HG03064 (cell line): Measurements from ENCODE around the gene ADAM12.
A peak's percentile ranks its signal among the peaks of the same experiment; 100 is the strongest.

Experiments used
- ATAC-seq: cut with Tn5 transposase; IDR thresholded peaks from one replicate; pipeline ENCODE4 v1.9.1; 2021; ENCODE audit warnings: low read depth; ENCODE audit not compliant: unreplicated experiment

The ADAM12 gene

DNA sequence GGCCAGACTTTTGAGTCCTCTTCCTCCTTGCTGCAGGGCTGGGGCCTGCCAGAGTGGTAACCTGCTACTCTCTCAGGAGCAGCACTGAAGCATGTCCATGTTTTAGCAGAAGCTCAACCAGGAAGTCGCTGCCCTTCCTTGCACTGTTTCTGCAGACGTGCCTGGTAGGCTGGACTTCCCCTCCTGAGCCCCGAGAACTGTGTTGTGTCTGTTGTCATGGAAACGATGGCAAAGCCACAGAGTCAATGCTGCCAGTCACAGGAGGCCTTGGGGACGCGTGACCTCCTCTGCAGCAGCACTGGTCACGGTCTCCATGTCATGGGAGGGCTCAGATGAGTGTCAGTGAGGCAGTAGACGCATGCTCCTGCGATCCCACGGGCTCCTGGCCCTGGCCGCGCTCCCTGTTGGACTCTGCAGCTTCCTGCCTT, 346.5 kb downstream of the ADAM12 start:
- ATAC-seq = peak; percentile 99

DNA sequence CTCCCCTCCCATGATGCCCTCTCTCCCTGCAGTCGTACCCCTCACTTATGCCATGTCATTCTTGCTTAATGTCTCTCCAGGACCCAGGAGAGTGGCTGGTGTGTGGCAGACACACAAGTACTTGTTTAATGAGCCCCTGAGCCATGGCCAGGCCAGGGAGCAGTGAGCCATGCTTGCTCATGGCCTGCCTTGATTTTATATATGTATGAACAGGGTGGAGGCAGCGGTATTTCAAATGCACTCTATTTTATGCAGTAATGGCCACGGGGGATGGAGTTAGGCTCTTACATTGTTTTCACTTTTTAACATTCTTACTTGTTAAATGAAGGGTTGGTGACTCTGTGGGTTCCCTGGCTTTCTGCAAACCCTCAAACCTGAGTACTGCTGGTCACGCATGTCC, 347.2 kb downstream of the ADAM12 start:
- no peak for ATAC-seq

DNA sequence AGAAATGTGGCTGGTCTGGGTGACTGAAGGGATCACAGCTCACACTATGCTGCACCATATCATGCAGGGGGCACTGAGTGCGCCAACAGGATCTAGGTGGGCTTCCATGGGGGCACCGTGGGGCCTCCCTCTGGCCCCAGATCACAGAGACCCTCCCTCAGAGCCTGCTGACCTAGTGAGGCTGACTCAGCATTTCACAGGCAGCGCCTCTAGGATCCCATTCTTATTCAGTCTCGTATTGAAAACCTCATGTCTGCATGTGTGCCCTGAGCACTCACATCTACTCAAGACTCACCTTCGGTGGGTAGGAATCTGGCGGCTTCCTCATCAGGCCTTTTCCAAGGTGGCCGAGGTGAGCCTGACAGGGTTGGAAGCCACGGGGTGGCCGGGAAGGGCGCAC, 350.3 kb downstream of the ADAM12 start:
- ATAC-seq = no peak

DNA sequence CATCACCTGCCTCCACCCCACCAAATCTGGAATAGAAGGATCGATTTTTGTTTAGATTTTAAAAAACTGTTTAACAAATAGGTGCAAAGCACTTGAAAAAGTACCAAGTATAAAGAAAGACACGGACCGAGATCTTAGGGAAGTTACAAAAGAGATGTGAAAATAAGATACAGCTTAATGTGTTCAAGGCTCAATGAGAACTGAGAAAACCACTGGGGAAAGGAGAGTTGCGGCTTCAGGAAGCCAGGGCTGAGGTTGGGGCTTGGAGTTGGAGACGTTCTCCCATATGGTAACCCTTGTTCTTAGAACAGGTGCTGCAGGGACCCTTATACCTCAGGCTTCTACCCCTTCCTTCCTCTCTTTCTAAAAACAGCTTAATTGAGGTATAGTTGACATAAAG, 351.8 kb downstream of the ADAM12 start:
- ATAC-seq = no peak

DNA sequence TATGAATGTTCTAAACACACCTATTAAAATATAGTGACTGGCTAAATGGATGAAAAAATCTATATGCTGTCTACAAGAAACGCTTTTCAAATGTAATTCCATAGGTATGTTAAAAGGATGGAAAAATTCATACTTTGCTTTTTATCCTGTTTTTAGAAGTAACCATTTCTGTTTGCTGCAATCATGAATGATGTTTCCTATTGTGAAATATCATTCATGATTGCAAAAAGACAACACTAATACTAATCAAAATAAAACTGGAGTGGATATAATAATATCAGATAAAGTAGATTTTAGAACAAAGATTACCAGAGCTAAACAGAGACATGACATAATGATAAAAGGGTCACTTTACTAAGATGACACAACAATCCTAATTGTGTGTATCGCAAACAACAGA, 353.7 kb downstream of the ADAM12 start:
- ATAC-seq = no peak

DNA sequence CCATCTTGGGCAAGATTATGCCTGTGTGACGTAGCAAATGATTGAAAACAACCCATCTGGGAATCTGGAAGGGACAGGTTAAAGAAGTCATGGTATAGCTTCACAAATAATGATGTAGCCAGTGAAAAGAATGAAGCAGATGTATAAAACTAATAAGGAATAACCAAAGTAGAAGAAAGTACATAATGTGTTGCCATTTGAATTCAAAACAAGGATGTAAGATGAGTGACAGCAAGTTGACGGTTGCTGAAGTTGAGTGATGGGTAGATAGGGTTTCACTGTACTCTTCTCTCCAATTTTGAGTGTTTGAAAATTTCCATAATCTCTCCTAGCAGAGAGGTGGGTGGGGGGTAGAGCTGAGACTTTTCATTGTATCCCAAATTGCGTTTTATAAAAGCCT, 358.3 kb downstream of the ADAM12 start:
- ATAC-seq = no peak

DNA sequence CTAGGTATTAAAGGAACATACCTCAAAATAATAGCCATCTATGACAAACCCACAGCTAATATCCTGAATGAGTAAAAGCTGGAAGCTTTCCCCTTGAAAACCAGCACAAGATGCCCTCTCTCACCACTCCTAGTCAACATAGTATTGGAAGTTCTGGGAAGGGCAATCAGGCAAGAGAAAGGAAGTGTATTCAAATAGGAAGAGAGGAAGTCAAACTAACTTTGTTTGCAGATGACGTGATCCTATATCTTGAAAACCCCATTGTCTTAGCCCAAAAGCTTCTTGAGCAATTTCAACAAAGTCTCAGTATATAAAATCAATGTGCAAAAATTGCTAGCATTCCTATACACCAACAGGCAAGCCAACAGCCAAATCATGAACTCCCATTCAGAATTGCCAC, 360.6 kb downstream of the ADAM12 start:
- ATAC-seq = no peak

DNA sequence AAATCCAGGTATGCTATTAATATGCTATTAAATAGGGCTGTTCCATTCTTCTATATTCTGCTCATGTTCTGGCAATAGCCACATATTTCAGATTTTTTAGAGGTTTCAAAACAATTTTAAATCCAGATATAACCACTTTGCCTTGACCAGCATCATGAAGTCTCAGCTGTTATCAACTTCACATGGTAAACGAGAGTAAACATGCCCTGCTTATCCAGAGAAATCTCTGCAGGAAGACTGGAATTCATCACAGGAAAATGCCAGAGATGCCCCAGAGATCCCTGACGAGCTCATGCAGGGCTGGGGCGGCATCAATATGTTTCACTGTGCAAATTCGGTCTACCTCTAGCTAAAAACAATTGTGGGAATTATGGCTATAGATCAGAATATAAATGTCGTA, 365.4 kb downstream of the ADAM12 start:
- ATAC-seq = no peak

DNA sequence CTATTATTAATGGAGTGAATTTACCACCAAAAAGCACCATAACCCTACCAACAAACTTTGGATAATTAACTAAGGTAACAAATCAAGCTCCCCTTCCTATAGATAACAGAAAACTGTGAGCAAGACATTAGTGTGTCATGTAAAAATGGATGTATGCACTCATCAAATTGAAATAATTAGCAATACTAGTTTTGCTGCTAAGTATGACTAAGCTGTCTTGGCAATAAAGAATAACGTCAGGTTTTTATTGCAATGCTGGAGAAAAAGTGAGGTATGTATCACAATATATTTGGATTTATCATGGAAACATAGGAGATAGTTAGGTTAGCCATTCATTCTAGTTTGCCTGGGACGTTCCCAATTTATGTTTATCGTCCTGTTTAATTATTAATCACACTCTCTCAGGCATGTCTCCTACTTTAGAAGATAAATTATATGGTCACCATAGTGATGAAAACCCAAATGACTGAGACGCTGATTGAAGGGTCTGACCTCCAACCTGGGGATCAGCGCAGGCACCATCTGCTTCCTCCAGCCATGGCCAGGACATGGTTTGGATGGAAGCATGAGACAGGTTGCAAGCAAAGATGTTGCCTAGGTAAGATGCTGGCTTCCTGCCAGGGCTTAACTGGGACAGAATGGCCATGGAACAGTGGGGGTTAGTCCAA, 366.3 kb downstream of the ADAM12 start:
- no peak for ATAC-seq

DNA sequence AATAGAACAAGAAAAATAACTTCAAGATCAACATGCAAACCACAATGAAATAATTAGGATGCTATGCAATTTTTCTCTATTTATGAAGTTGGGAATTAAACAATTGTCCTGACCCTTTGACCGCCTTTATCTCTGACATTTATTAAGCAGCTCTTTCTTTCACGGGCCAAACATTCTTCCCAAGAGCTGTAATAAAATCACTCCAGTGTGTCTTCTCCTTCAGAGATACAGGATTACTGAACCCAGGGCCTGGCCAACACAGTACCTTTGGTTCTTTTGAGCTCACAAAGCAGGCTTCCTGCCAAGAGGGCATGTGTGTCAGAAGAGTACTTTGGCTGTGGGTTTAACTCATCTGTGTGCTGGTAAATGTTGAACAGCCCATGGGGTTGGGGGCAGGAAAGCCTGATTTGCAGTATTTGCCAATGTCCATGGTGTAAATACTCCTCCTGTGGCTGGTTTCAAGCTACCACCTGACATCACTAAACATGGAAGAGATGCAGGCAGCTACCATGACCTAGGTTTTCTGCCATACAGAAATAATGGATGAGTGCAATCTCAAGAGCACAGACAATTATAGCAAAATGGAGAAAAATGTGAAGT, 370.2 kb downstream of the ADAM12 start:
- ATAC-seq = no peak

DNA sequence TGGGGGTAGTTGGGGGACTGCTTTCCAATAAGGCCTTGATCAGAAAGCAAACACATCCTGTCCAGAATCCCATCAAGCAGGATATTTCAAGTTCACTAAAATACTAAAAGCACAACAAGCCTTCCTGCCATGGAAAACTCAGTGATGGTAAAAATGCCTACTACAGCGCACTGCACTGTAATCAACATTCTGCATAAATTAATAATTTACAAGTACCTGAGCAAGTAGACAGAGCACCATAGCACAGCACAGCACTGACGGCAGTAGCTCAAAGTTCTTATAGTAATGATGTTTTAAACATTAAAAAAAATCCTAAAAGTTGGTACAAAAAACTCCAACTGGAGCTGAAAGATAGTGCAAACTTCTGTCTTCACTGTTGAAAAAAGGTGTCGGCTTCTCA, 371.4 kb downstream of the ADAM12 start:
- no peak for ATAC-seq

DNA sequence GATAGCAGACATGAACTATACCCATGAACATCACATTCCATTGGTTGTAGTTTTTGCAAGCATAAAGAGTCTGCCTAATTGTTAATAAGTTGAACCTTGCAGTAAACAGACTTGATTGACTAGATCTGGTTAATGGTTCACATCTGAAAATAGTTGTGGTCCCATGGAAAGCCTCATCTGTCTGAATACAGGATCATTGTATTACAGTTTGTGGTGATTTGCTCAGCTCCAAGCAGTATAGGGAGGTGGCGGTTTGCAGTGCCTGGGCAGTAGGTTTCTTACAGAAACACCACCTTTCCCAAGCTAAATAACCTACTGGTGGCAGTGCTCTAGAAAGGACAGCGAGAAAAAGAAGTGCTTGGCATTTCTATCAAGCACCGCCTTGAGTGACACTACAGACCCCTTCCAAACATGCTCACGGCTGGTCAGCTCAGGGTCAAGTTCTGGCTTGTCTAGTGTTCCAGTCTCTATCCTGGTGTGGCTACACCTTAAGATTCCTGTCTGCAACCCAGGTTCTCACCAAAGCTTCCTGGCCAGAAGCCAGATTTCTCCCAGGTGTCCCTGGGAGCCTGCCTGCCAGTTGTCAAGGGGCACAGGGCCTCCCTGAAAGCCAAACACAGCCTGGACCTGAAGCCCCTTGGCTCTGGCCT, 372.0 kb downstream of the ADAM12 start:
- no peak for ATAC-seq

DNA sequence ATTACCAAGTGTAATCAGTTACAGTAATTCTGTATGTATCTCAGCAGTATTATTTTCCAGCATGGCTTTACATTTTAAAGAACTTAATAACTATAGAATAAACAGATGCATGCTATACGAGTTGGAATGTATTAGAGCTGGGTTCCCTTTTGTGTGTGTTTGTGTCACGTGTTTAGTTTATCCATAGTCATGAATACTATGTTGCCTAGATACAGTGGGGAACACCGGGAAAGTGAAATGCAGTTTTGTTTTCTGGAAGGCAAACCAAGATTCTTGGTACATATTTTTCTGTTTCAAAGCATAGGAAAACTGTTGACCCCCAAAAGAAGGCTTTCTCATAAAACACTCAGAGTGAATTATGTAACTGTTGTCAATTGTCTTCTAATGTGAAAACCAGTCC, 372.9 kb downstream of the ADAM12 start:
- ATAC-seq = no peak

DNA sequence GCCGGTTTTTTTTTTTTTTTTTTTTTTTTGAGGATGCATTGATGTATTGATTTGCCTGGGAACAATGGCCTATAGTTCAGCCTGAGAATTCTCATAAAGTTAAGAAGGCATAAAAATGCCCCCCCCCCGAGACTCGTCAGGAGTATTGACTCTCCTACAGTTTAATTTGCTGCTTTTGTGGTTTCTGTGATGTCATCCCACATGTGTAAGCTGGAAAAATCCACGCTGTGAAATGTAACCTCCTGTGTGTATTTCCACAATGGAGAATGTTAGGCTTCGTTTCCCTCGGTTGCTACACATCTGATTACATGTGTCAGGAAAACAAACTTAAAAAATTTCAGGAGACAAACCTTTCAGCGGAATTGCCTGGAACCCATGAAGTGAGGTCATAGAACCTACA, 374.0 kb downstream of the ADAM12 start:
- no peak for ATAC-seq

DNA sequence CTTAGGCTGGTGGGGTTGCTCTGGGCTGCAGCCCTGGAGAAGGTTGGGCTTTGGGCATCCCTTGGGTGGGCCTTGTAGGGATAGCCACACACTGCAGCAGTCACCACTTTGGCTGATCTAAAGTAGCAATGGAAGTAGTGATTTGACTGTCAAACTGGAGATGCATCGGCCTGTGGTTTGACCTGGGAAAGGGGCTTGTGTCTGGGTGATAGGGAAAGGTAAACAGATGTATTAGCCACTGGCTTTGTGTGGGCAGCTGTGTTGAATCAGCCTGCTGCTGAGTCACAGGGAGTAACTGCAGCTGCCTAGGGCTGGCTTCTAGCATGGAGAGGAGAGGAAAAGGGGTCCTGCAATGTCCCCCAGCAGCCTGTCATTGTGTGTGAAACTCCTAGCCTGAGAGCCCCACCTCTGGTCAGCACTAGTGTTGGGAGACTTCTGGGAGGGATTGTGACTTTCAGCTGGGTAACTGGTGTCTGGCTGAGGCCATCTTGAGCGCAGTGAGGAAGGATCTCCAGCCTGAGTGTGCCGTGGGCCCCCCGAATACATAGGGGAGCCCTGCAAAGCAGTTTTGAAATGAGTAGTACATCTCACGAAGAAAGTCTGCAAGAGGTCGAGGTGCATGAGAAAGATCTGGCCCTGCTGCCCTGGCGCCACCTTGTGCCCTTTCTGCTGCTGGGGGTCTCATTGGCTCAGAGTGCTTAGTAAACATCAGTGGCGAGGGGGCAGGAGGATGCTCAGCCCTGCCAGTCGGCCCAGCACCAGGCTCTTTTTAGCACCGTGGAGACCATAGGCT, 374.6 kb downstream of the ADAM12 start:
- ATAC-seq = no peak

DNA sequence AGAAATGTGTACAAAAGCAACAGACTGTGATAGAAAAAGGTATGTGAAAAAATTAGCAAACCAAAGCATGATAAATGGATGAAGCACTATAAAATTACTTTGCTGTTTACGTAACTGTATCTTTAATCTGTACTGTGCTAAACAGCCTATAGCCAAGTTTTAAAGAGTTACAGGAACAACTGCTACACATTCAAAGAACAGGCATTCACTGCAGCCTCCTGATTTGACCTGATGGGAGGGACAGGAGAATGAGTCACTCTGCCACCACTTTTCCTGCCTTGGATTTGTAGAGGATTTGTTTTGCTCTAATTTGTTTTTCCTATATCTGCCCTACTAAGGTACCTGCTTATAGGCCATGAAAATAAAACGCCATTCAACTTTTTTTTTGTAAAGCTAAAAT, 375.8 kb downstream of the ADAM12 start:
- no peak for ATAC-seq

DNA sequence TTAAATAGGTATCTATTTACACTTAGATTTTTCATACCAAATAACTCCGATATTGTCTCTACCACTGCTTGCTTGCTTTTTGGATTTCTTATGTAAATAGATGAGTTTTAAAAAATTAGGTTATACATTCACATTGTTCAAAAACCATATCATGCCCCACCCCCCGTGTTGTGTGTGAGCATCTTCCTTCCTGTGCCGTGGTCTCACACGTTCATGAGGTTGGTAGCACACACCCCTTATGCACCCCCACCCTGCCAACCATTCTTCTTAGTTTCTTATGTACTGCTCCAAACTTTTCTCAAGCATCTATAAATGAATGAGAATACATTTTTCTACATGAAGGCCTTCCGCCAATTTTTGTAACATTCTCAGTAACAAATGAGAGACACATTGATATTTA, 376.3 kb downstream of the ADAM12 start:
- ATAC-seq = no peak

DNA sequence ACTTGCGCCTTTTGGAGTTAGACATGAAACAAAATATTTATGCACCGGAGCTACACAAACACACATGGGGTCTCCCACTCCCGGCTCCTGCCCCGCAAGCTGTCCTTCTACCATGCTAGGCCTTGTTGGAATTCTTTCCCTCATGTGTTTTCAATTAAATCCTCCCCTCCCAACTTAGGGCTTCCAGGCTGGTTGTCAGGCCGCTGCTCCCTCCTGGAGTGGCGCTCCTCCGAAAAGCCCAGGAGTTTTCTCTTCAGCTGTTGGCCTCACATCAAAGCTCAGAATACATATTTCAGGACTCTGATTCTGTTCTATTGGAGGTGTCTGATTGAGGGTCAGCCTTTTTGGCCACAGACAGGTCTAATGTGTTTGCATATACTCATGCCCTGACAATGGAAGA, 378.6 kb downstream of the ADAM12 start:
- ATAC-seq = no peak

DNA sequence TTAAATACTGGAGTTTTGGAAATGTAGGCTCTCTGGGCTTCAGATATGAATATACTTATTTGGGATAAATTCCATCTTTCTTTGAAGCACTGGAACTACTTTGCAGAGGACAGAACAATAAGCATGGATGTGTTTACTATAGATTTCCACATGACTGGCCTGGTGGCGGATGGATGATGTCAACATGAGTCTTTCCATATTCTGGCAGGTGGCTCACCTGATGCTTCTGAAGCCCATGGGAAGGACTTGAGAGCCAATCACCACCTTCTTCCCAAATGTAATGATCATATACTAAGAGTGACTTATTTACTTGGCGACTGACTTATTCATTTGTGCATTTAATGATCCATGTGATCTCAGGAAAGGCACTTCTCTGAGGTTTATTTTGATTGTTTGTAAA, 381.4 kb downstream of the ADAM12 start:
- ATAC-seq = no peak

DNA sequence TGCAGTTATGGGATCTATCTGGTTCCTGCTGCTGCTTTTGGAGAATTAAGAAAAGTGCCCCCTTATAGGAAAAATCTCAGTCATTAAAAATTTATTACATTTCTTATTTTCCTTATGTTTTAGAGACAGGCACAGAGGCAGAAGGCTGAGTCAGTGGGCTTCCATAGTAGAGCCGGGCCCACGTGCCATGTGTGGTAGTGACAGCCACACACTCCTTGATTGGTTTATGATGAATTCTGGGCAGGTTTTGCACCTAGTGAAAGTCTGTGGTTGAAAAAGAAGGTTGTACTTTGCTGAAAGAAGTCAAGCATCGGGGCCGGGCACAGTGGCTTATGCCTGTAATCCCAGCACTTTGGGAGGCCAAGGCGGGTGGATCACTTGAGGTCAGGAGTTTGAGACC, 382.0 kb downstream of the ADAM12 start:
- ATAC-seq = no peak

DNA sequence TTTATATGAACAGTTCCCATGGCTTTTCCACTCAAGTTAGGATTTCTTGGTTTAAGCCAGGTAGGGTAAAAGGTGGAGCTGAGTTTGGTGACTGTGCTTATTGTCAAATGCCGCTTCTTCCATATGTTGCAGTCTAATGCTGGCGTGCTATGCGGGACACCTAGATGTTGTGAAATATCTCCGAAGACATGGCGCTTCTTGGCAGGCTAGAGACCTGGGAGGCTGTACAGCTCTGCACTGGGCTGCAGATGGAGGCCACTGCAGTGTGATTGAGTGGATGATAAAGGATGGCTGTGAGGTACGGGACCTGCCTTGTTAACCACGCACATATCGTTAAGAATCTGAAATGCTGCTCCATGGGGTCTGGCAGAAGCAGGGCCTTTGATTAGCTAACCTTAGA, 383.5 kb downstream of the ADAM12 start:
- no peak for ATAC-seq
